Suppressor macrophage treated with lipopolysaccharide for 1 hour (primary cell): Measurements from ENCODE around the gene C16orf87.
"Not testable (repeated sequence)": the region's sequence is repeated elsewhere in the genome, so short reads cannot be mapped to it uniquely, and the experiment has no call there.

Experiments used
- DNase-seq, 3 donors: peaks; one replicate each; pipeline ENCODE4 v3.0.0-alpha.2; 2020 to 2022

Gene C16orf87, protein sequence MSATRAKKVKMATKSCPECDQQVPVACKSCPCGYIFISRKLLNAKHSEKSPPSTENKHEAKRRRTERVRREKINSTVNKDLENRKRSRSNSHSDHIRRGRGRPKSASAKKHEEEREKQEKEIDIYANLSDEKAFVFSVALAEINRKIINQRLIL

DNA sequence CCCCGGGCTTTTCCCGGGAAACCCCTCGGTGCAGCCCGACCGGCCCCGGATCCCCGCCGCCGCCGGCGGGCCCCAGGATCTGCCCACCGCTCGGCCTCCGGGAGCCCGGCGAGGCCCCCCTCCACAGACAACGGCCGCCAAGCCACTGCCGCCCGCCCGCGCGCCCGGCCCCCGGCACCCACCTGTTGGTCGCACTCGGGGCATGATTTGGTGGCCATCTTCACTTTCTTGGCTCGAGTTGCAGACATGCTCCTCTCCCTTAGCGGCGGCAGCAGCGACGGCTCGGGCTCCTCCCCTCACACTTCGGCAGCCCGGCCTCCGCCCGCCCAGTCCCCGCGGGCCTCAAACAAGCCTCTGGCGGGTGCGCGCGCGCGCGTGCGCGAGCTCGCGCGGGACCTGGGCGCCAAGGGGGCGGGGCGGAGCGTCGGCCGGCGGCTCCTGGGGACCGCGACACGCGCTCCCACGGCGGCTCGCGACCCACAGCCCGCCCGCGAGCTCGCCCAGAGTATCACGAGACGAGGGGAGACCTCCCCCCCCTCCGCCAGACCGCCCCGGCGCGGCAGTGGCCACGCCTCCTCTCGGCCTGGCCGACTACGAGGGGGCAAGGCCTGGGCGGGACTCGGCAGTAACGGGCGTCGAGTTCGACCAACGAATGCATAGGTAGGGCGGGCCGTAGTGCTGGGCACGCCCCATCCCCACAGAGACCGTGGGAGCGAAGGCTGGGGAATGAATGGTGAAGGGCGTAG, at the start of gene C16orf87:
Gene C16orf87 (minus strand): TSS at position 279 of the 746 bp plus-strand sequence. CDS start 31 bp downstream, at position 248.
- peak; percentile 95 to 99 (median 97) for DNase-seq

DNA sequence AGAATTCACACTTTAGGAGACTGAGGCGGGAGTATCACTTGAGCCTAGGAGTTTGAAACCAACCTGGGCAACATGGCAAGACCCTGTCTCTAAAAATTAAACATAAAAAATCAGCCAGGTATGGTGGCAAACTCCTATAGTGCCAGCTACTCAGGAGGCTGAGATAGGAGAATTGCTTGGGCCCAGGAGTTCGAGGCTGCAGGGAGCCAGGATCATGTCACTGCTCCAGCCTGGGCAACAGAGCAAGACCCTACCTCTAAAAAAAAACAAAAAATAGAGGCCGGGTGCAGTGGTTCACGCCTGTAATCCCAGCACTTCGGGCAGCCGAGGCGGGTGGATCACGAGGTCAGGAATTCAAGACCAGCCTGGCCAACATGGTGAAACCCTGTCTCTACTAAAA, 44.3 kb upstream of the C16orf87 start:
- no peak for DNase-seq

DNA sequence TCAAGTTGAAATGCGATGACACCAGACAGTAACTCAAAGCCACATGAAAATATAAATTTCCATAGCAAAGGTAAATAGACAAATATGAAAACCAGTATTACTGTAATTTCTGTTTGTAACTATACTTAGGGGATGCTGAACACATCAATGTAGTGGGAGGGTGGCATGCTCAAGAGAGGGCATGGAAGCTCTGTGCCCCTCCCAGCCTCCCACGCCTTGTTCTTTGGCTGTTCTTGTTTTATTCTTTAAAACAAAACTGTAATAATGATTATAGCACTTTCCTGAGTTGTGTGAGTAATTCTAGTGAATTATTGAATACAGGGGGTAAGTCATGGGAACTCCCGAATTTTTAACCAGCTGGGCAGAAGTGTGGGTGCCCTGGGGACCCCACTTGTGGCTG, 42.2 kb upstream of the C16orf87 start:
- DNase-seq, result peak; percentile 14 to 40 (median 15)

DNA sequence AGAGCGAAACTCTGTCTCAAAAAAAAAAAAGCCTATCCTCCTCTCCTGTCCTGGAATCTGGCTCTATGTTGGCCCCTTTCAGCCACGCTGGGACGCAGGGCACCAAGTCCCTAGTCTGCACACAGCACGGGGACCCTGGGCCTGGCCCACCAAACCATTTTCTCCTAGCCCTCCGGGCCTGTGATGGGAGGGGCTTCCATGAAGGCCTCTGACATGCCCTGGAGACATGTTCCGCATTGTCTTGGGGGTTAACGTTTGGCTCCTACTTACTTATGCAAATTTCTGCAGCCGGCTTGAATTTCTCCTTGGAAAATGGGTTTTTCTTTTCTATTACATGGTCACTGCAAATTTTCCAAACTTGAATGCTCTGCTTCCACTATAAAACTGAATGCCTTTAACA, 40.6 kb upstream of the C16orf87 start:
- no peak for DNase-seq

DNA sequence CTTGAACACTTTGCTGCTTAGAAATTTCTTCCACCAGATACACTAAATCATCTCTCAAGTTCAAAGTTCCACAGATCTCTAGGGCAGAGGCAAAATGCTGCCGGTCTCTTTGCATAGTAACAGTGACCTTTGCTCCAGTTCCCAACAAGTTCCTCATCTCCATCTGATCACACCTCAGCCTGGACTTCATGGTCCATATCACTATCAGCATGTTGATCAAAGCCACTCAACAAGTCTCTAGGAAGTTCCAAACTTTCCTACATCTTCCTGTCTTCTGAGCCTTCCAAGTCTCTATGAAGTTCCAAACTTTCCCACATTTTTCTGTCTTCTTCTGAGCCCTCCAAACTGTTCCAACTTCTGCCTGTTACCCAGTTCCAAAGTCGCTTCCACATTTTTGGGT, 37.9 kb upstream of the C16orf87 start:
- not testable (repeated sequence) for DNase-seq

DNA sequence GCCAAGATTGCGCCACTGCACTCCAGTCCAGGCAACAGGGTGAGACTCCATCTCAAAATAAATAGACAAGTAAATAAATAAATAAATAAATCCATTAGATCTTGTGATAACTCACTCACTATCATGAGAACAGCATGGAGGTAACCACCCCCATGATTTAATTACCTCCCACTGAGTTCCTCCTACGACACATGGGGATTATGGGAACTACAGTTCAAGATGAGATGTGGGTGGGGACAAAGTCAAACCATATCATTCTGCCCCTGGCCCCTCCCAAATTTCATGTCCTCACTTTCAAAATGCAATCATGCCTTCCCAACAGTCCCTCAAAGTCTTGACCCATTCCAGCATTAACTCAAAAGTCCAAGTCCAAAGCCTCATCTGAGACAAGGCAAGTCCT, 36.5 kb upstream of the C16orf87 start:
- DNase-seq, result peak; percentile 21 to 45 (median 45)

DNA sequence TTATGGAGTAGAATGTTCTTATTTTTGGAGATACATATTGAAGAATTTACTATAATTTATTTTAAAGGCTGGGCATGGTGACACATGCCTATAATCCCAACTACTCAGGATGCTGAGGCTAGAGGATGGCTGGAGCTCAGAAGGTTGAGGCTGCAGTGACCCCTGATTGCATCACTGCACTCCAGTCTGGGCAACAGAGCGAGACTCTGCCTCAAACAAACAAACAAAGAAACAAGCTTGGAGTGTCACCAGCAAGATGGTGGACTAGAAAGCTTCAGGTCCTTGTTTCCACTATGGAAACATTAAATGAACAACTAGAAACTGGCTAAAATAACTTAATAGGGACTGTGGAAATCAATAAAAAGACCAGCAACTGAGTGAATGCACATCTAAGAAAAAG, 35.3 kb upstream of the C16orf87 start:
- no peak for DNase-seq

DNA sequence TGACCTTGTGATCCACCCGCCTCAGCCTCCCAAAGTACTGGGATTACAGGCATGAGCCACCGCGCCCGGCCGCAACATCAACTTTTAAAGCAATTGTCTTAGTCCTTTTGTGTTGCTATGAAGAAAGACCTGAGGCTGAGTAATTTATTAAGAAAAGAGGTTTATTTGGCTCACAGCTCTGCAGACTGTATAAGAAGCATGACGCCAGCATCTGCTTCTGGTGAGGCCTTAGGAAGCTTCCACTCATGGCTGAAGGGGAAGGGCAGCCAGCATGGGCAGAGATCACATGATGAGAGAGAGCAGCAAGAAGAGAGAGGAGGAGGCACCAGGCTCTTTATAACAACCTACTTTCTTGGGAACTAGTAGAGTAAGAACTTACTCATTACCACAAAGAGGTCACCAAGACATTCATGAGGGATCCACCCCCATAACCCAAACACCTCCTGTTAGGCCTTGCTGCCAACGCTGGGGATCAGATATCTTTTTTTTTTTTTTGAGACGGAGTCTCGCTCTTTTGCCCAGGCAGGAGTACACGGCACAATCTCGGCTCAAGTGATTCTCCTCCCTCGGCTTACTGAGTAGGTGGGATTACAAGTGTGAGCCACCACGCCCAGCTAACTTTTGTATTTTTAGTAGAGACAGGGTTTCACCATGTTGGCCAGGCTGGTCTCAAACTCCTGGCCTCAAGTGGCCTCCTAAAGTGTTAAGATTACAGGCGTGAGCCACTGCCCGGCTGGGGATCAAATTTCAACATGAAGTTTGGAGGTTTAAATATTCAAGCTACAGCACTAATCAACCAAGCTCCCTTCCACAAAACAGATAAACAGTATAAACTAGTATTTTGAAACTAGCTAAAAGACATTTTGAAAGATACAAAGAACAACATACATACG, 31.8 kb upstream of the C16orf87 start:
- no peak for DNase-seq

DNA sequence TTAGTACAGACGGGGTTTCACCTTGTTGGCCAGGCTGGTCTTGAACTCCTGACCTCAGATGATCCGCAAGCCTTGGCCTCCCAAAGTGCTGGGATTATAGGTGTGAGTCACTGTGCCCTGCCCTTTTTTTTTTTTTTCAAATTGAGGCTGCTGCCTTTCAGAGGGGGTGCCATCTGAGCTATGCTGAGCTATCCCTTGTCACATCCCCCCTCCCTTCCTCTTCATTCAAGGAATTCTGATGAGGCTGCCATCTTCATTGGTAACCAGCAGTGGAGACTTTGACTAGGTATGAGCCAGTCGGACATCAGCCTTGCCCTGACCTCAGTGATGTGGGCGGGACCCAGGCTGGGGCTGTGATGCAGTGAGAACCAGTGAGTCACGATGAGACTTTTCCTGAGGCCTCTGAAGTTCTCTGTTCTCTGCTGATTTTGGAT, 28.8 kb upstream of the C16orf87 start:
- DNase-seq, result peak; percentile 87 to 91 (median 88)

DNA sequence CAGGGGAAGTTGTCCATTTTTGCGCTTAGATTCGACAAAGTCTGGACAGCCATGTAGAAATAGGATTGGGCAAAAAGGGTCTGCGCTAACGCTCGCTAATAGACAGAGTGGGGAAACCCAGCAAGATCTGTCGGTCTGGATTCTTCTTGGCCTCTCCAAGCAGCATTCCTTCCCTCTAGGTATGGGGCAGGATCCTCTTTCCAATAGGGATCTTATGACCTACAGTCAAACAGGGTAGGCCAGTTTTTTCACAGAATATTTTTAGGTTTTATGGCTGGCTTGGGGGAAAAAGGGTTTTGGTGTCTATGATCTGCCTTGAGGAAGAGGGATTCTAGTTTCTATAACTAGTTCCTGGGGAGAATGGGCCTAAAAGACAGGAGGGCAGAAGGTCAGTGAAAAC, 27.2 kb upstream of the C16orf87 start:
- DNase-seq, result no peak

DNA sequence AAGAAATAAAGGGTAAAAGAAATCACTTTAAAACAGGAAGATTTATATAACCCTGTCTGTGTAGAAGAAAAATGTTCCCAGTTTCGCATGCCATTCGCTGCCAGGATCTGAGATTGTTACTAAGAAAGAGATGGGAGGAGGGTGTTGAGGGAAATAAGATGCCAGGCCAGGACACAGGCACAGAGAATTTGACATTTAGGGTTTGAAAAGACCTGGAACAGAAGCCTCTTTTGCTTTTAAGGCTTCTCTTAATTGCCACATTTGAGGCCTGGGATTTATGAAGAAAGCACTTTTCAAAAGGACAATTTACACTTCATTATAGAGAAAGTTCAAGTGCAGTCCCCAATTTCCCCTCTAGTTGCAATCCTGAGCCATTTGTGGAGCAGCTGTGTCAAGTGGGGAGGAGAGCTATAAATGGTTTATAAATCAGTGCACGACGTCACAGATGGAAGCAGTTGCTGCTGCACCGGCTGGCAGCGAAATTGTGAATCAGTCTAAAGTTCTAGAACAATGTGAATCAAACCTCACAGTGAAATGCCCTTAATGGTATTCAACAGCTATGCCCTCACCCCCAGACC, 26.5 kb upstream of the C16orf87 start:
- peak; percentile 33 to 49 (median 48) for DNase-seq

DNA sequence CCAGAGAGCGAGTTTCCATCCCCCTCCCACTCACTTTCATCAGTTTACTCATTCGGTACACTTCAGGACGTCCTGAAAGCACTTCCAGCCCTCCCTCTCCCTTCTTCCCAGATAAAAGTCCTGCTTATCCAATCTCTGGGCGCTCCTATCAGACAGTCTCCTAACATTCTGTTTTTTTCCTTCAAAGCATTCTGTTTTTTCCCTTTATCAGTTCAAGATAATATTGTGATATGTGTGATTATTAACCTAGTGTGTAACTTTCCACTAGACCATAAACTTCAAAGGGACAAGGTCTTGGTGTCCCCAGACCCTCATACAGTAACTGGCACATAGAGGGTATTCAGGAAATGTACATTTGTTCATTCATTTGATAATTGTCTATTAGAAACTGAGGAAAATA, 24.4 kb upstream of the C16orf87 start:
- no peak for DNase-seq

DNA sequence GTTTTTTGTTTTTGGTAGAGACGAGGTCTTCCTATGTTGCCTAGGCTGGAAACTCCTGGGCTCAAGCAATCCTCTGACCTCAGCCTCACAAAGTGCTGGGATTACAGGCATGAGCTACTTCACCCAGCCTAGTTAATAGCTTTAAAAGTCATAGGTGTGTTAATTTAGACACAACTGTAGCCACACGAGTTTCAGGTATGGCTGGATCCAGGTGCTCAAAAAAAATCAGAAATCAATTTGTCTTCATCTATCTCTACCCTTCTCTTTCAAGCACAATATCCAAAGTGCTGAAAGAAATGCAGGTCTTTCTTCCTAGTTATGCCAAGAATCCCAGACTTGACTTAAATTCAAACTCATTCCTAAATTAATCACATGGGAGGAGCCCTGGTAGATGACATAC, 23.9 kb upstream of the C16orf87 start:
- no peak for DNase-seq

DNA sequence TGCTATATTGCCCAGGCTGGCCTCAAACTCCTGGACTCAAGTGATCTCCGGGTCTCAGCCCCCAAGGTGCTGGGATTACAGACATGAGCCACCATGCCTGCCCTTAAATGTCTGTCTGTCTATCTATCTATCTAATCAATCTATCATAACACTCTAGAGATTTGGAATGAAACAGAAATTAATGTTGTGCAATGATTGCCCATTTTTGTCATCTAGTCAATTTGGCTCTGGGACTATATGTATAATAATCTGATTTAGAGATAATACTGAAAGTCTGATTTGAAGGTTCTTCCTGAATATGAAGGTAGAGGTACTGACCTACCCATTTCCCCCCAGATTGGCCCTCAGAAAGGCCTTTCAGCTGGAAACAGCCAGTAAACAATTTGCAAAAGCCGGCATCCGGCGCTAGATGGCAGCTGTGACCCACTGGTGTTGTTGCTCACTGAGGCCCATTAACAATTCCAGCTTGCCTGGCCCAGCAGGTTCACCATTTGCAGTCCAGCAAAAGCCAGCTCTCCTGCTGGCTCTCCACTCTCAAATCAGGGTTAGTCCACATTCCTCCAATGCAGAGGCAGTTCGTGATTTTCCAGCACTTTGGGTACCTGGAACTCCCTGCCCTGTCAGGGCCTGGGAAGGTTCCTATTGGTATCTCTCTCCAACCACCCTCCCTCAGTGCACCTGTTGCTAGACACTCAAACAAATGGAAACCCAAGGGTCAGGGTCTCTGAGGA, 22.9 kb upstream of the C16orf87 start:
- peak; percentile 75 to 84 (median 83) for DNase-seq

DNA sequence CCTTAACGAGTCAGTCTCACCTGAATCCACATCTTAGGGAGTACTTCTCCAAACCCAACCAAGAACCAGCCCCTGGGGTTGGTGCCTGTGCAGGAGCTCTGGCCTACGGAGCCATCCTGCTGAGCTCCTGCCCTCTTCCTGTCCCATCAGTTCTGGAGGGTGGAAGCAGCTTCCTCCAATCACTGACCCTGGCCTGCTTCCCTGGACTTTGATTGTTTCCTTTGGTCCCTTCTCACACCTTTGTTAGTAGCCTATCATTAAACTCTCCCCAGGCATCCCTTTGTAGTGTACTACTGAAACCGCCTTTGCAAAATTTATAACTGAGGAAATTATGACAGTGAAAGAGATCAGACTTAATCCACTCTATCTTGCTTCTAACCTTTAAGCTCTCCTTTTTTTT, 21.1 kb upstream of the C16orf87 start:
- DNase-seq, result no peak

DNA sequence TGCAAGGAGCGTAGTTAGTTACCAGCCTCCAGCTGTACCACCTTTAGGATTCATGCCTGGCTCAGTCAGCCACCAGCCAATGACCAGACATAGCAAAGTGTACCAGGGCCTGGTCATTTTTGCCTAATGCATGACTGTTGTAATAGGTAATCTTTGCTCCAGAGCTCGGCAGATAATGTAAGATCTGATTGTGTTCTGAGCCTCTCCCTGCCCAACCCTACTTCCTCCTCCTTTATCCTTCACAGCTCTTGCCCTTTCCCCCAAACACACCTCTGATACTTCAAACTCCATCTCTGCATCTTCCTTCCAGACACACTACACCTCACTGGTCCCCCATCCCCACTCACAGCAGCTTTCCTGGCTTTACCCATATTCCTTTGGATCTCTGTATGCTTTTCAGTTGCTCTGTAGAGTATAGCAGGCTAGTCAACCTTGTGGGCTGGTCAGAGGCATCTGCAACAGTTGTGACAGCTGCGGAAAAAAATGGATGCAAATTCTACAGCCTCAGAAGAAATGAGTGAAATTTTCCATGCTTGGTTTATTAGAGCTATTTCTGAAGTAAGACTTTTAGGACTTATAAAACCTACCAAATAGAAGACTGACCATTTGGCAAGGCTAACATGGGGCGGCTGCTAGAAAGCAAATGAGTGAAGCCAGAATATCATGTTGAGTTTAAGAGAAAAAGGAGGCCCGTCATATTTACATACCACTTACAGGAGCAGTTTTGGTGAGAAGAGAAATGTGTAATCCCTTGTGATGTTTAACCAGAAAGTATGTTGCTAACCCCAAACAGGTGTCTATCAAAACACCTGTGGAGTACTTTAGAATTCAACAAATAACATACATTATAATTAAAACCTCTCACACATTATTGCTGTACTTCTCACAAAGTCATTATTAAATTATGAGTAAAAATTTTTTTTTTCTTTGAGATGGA, 19.9 kb upstream of the C16orf87 start:
- DNase-seq, result no peak

DNA sequence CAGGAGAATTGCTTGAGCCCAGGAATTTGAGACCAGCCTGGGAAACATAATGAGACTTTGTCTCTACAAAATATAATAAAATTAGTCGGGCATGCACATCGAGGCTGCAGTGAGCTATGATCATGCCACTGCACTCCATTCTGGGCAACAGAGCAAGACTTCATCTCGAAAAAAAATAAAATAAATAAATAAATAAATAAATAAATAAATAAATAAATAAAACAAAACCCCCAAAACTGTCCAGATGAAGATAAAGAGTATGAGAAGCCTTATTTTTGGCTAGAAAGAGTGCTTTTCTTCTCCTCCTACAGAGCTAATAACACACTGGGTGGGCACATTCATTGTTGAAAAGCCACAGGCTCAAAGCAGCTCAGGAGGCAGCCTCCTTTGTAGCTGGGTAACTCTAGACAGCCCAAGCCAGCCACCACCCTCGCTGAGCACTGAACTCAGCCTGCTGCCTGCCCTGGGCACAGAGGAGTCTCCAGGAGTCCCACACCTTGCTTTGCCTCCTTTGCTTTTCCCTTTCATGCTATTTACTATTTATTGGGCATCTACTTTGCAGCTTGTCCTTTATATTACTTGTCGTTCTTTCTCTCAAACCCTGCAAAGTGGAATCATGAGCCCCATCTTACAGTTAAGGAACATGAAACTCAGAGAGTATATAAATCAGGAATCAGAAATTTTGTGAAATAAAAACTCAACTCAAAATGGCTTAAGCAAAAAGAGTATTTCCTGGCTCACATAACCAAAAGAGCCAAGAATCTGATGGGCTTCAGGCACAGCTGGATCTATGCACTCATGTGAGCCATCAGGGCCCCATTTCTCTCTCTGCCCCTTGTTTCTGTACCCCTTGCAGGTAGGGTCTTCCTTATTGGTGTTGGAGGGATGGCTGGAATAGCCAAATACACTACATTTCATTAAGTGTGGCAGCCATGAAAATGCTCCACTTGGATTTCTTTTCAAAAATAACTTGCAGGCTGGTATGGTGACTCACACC, 18.1 kb upstream of the C16orf87 start:
- no peak for DNase-seq

DNA sequence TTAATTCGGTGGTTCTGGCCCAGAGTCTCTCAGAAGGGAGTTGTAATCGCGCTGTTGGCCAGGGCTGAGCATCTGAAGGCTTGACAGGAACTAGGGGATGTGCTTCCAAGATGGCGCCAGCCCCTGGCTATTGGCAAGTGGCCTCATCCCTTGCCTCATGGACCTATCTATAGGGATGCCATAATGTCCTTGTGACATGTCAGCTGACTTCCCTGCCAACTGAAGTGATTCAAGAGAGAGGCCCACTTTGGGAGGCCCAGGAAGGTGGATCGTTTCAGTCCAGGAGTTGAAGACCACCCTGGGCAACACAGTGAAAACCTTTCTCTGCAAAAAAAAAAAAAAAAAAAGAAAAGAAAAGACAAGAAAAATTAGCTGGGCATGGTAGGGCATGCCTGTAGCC, 15.0 kb upstream of the C16orf87 start:
- no peak for DNase-seq

DNA sequence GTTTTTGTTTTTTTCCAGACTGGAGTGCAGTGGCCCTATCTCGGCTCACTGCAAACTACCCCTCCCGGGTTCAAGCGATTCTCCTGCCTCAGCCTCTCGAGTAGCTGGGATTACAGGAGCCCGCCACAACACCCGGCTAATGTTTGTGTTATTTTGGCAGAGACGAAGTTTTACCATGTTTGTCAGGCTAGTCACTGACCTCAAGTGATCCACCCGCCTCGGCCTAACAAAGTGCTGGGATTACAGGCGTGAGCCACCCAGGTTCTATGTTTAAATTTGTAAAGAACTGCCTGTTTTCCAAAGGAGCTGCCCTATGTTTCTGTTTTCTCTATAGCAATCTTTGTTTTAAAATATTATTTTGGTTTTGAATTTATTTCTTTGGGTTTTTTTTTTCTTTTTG, 13.8 kb upstream of the C16orf87 start:
- DNase-seq, result no peak
